ENCODE results near the gene SNX8. TPM values are rescaled to one million over a fixed set of nuclear protein-coding genes. Genes with fewer than 3 reads are reported as not detected.

SNX8 gene
- total RNA-seq, 1 donor from 2014 or later: 15.6 TPM

DNA sequence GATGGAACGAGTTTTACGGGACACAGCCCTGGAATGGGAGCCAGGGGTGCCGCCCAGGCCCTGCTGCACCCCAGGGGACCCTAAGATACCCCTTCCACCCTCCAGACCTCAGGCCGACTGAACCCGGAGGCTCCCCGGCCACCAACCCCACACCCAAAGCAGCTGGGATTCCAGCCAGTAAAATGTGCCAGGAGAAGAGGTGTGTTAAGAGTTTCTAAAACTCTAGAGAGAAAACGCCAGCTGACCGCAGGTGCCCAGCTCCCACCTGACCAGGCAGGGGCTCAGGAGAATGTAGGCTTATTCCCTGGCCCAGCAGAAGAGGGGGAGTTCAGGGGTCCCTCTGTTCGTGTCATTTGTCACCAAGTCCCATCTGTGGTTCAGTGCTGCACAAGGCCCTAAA is 54.8 kb downstream of the SNX8 start:
- TF ChIP-seq, protein P1, sequence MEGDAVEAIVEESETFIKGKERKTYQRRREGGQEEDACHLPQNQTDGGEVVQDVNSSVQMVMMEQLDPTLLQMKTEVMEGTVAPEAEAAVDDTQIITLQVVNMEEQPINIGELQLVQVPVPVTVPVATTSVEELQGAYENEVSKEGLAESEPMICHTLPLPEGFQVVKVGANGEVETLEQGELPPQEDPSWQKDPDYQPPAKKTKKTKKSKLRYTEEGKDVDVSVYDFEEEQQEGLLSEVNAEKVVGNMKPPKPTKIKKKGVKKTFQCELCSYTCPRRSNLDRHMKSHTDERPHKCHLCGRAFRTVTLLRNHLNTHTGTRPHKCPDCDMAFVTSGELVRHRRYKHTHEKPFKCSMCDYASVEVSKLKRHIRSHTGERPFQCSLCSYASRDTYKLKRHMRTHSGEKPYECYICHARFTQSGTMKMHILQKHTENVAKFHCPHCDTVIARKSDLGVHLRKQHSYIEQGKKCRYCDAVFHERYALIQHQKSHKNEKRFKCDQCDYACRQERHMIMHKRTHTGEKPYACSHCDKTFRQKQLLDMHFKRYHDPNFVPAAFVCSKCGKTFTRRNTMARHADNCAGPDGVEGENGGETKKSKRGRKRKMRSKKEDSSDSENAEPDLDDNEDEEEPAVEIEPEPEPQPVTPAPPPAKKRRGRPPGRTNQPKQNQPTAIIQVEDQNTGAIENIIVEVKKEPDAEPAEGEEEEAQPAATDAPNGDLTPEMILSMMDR (IDR thresholded peaks at IDR 0.05; ENCODE audit: unreplicated experiment): no peak
- Mint-ChIP-seq H3K36me3 (ENCODE audit: insufficient read depth) (peaks cover 7% of the 10 kb centered on the region), H3K27me3 (no peaks in the 10 kb centered on the region), H3K4me3 (ENCODE audit: low read depth) (no peak overlapping the region), H3K4me1 (ENCODE audit: low read depth) (no peaks in the 10 kb centered on the region), H3K9me3 (ENCODE audit: low read depth) (no peaks in the 10 kb centered on the region), H3K27ac (no peak overlapping the region)
- no peak for DNase-seq (ENCODE audit: low spot score, unreplicated experiment)

DNA sequence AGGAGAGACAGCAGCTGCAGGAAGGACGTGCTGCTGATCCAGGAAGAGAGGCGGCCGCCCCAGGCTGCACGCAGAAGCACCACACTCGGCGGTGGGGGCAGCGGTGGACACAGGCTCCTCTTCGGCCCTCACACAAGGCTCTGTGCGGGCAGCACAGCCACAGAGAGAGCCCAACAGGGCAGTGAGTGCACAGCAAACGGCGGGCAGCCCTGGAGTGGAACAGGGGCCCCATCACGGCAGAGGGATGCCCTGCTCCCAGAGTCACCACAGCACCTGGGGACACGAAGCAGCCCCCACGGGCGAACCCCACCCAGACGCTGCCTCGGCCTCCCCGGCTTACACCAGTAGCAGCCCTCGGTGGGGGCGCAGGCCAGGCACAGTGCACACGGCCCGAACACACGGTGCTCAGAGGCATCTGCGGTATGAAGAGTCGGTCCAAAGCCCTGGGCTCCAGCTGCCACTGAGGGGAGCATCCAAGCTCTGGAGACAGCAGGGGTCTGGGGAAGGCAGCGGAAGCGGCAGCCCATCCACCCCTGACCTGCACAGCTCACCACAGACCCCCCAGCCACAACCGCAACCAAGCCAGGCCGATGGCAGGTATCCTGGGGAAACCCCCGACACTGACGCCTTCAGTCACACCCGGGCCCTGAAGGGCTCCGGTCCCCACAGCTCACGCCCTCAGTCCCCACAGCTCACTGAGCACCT is 55.4 kb downstream of the SNX8 start:
- no peak overlapping the region for H3K27ac Mint-ChIP-seq

DNA sequence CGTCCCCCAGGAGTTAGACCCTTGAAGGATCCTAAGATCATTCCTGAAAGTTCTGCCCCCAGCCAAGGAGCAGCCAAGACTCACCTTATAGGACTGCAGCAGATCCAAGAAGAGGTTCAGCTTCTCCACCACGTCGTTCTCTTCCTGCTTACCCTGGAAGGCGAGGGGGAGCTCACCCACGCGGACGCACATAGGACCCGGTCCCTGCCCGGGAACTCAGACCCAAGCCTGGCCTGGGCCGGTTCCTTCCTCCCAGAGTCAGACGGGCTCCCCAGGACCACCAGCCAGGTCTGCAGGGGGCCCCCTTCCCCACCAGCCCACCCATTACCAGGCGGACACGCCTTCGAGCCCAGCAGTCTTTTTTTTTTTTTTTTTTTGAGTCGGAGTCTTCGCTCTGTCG is 56.6 kb downstream of the SNX8 start:
- Mint-ChIP-seq H3K27me3 (no peaks in the 10 kb centered on the region), H3K9me3 (ENCODE audit: low read depth) (no peaks in the 10 kb centered on the region), H3K36me3 (ENCODE audit: insufficient read depth) (peaks cover 2% of the 10 kb centered on the region), H3K4me1 (ENCODE audit: low read depth) (no peaks in the 10 kb centered on the region), H3K27ac (no peak overlapping the region), H3K4me3 (ENCODE audit: low read depth) (no peak overlapping the region)
- TF ChIP-seq, protein P1 (IDR thresholded peaks at IDR 0.05; ENCODE audit: unreplicated experiment): no peak
- no peak for DNase-seq (ENCODE audit: low spot score, unreplicated experiment)

More for the DNA sequence above, 55.4 kb downstream of the SNX8 start:
- no peaks in the 10 kb centered on the region for H3K27me3 Mint-ChIP-seq
- H3K4me1 Mint-ChIP-seq (ENCODE audit: low read depth): no peaks in the 10 kb centered on the region
- no peak for DNase-seq (ENCODE audit: low spot score, unreplicated experiment)
- TF ChIP-seq, protein P1 (IDR thresholded peaks at IDR 0.05; ENCODE audit: unreplicated experiment): no peak
- H3K9me3 Mint-ChIP-seq (ENCODE audit: low read depth): no peaks in the 10 kb centered on the region
- H3K4me3 Mint-ChIP-seq (ENCODE audit: low read depth): no peak overlapping the region
- peaks cover 2% of the 10 kb centered on the region for H3K36me3 Mint-ChIP-seq (ENCODE audit: insufficient read depth)

DNA sequence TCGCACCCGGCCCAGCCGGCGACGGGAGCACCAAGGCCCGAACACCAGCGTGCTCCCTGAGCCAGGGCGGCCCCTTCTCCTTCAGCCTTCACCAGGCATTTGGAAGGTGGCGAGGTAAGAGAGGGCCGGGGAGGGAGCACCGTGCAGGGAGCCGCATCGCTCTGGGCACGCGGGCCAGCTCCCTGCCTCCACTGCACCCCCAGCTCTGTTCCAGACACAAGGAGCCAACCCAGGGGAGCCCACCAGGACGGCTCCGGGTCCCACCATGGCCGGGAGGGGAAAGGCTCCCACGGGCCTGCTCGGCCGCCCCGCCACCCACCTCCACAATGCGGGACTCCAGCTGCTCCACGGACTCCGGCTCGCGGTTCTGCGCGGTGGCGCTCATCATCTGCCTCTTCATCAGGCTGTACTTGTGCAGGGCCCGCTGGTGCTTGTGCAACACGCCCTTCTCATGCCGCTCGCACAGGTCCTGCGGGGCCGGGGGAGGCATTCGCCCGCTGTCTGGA is 57.1 kb downstream of the SNX8 start:
- DNase-seq (ENCODE audit: low spot score, unreplicated experiment): no peak
- H3K4me3 Mint-ChIP-seq (ENCODE audit: low read depth): no peak overlapping the region
- no peak overlapping the region for H3K27ac Mint-ChIP-seq
- no peaks in the 10 kb centered on the region for H3K9me3 Mint-ChIP-seq (ENCODE audit: low read depth)
- H3K4me1 Mint-ChIP-seq (ENCODE audit: low read depth): no peaks in the 10 kb centered on the region
- TF ChIP-seq, protein P1 (IDR thresholded peaks at IDR 0.05; ENCODE audit: unreplicated experiment): no peak
- peaks cover 2% of the 10 kb centered on the region for H3K36me3 Mint-ChIP-seq (ENCODE audit: insufficient read depth)
- no peaks in the 10 kb centered on the region for H3K27me3 Mint-ChIP-seq

DNA sequence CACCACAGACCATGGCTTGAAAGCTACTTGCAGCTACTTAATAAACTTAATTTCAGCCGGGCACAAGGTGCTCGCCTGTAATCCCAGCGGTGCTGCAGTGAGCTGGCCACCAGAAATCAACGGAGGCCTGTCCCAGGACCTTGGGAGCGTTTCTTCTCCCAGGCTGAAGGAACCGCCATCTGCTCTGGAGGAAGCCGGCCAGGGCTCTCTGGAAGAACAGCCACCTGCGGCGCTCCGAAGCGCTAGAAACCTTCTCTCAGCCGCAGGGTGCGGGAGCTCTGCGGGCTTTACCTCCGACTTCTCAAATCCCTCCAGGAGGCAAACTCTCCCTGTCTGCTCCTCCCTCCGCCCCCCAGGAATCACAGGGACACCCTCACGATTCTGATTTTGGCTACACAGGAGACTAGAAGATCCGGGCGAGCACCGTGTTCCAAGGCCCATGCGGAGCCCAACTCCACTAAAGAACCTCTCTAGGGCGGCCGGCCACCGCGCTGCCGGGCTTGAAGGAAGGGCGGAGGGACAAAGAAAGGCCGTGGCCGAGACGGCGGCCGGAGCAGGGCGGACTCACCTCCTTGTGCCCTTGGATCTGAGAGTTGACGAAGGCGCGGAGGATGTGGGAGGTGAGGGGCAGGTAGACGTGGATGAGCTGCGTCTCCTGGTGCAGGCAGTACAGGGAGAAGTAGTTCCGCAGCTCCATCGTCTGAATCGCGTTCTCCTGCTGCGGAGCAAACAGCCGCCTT is 57.8 kb downstream of the SNX8 start:
- no peak for DNase-seq (ENCODE audit: low spot score, unreplicated experiment)
- no peaks in the 10 kb centered on the region for H3K4me1 Mint-ChIP-seq (ENCODE audit: low read depth)
- H3K27ac Mint-ChIP-seq: peak overlapping the region; percentile 45
- H3K4me3 Mint-ChIP-seq (ENCODE audit: low read depth): no peak overlapping the region
- TF ChIP-seq, protein P1 (IDR thresholded peaks at IDR 0.05; ENCODE audit: unreplicated experiment): no peak
- H3K9me3 Mint-ChIP-seq (ENCODE audit: low read depth): no peaks in the 10 kb centered on the region
- H3K27me3 Mint-ChIP-seq: no peaks in the 10 kb centered on the region
- H3K36me3 Mint-ChIP-seq (ENCODE audit: insufficient read depth): peaks cover 2% of the 10 kb centered on the region
